HG03469 (cell line): ENCODE measurements around the gene GDF15.

Experiments used
- ATAC-seq: cut with Tn5 transposase; IDR thresholded peaks from one replicate; pipeline ENCODE4 v1.9.1; 2021; ENCODE audit warnings: mild to moderate bottlenecking, moderate library complexity, moderate number of reproducible peaks; ENCODE audit not compliant: unreplicated experiment

The GDF15 gene

DNA sequence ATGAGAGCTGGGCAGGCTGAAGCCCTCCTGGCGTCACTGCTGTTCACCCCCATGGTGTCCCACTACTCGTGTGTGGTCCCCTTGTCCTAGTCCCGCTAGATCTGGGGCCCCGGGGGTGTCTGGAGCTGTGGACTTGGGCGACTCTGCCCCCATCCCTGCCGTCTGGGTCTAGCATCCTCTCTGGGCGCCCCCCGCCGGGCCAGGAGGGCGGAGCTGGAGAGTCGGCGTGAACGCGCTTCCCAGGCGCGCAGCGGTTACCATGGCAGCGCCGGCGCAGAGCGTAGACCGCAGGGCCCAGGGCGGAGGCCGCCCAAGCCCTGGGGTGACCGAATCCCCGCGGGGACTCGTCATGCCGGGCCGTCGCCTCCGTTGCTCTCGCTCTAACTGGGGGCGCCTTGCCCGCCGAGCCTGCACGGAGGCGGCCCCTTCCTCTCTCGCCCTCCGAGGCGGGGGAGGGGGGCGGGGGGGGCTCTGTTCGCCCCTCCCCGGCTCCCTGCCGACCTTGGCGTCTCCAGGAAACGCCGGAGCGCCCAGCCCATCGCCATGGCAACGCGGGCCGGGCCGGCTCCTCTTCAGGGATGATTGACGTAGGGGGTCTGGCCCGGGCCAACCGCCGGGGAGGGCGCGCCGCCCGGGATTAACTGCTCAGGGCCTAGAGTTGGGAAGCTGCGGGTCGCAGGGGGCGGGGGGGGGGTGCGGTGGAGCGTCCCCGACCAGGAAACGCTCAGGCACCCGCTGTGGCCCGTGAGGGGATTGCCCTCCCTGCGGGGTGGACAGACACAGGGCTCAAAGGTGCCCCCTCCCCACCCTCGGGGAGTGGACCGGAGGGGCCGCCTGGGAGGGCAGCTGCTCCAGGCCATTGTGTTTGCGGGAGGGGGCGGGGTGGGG lies 43.1 kb downstream of the GDF15 start:
- peak; percentile 56 for ATAC-seq

DNA sequence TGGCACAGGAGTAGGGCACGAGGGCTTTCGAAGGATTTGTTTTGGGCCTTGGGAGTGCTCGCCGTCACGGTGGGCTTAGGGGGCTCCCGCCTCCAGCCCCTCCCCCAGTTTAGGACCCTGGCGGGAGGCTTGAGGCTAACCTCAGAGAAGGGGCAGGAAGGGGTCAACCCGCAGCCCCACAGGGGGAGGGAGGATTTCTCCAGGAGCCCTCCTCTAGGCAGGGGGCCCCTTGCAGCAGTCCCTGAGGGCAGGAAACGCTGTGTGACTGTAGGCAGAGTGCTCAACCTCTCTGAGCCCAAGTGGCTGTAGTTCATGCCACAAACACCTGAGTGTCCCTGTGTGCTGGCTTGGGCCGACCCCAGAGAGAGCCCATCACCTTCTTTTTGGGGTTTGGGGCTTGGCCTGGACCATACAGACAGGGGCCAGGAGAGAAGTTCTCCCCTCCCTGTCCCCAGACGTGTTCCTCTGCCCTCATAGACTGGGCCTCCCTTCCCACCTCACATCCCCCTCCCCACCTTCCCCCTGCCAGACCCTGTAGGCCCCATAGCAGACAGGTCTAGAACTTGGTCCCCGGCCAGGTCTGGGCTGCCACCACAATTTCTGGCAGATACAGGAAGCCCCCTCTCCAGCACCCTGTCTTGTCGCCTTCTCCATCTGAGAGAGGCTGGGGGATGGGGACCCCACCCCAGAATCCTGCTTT lies 43.9 kb downstream of the GDF15 start:
- ATAC-seq = no peak

DNA sequence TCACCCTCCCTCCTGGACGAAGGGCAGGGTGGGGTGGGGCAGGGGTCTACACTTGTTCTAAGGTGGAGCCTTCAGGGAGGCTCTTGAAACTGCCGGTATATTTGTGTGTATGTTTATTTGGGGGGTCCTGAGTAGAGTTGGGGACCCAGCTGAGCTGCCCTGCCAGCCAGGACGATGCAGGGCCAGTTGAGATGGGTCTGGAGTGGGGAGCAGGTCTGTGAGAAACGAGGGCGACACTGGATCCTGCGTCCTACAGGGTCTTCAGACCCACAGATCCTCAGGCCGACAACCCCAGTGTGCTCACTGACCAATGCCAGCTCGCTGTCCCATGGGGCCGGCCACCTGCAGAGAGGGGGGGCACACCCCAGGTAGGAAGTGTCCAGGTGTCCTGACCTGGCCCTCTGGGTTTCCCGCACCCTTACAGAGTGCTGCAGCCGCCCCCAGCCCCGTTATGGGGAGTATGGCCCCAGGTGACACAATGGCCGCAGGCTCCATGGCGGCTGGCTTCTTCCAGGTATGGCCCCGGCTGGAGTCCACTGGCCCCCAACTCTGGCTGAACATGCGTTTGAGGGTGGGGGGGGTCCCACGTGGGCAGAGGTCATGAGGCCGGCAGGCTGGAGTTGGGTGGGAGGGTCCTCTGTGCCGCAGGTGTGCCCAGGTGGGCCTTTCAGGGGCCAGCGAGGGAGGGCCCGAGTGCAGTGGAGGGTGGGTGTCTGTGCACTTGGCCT lies 44.6 kb downstream of the GDF15 start:
- ATAC-seq = no peak

DNA sequence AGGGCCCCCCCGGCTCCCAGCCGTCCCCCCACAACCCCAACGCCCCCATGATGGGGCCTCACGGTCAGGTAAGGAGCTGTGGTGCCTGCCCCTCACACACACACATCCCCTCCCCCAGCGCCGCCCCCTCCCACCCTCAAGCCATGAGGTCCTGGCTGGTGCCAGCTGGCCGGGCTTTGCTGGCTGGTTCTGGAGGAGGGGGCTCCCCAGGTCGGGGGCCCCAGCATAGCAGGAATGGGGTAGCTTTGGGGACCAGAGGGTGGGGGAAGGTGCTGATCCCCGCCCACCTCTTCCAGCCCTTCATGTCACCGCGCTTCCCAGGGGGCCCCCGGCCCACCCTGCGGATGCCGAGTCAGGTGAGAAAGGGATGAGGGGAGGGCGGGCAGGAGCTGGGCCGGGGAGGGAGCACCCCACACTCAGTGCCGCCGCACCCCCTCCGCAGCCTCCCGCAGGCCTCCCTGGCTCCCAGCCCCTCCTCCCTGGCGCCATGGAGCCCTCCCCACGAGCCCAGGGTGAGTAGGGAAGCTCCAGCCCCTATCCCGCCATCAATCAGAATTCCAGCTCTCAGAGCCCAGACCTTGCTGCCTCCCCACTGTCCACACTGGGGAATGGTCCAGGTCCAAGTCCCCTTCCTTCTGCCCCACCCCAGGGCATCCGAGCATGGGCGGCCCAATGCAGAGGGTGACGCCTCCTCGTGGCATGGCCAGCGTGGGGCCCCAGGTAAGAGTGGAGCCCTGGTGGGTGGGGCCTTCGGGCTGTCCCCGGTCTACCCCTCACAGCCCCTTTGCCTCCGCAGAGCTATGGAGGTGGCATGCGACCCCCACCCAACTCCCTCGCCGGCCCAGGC lies 45.6 kb downstream of the GDF15 start:
- no peak for ATAC-seq

DNA sequence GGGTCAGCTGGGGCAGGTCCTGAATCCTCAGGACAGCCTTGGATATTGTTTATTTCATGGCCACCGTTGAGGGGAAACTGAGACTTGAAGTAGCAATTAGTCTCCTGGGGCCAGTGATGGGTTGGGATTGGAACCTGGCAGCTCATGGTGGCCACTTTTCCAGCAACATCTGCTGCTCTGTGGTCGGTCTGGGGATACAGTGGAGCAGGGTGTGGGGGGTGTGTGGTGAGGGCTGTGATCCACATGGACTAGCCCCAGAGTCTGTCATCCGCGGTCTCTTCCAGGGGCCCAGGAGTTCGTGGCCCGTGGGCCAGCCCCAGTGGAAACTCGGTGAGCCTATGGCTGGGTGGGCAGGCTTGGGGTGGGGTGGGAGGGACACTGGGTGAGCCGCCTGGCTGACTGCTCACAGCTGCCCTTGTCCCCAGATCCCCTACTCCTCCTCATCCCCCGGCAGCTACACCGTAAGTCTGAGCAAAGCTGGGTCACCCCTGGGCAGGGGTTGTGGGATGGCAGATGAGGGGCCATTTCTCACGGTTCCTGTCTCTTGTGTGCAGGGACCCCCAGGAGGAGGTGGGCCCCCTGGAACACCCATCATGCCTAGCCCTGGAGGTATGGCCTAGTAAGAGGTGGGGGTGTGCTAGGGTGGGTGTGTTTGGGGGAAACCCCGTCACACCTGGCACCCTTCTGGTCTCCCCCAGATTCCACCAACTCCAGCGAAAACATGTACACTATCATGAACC lies 46.5 kb downstream of the GDF15 start:
- ATAC-seq = no peak

DNA sequence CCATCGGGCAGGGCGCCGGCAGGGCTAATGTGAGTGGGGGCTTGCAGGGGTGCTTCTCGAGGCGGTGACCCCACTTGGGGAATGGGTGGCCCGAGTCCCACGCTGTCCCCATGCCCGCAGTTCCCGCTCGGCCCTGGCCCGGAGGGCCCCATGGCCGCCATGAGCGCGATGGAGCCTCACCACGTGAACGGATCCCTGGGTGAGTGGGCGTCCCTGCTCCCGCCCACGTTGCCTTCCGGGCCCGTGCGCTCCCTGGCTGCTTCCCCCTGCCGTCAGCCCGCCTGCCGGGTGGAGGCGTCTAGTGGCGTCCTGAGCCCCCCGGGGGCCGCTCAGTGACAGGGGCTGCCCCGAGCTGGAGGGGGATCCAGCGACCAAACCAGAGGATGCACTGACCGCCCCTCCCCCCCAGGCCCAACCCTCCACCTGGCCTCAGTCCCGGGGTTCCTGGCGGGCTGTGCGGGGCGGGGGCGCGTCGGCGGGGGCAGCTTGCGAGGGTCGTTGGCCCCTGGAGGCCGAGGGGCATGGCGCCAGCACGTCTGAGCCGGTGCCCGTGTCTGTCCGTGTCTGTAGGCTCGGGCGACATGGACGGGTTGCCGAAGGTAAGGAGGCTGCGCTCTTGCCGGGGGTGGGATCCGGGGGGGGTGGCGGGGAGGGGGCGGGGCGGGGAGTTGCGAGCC lies 47.2 kb downstream of the GDF15 start:
- ATAC-seq = no peak

DNA sequence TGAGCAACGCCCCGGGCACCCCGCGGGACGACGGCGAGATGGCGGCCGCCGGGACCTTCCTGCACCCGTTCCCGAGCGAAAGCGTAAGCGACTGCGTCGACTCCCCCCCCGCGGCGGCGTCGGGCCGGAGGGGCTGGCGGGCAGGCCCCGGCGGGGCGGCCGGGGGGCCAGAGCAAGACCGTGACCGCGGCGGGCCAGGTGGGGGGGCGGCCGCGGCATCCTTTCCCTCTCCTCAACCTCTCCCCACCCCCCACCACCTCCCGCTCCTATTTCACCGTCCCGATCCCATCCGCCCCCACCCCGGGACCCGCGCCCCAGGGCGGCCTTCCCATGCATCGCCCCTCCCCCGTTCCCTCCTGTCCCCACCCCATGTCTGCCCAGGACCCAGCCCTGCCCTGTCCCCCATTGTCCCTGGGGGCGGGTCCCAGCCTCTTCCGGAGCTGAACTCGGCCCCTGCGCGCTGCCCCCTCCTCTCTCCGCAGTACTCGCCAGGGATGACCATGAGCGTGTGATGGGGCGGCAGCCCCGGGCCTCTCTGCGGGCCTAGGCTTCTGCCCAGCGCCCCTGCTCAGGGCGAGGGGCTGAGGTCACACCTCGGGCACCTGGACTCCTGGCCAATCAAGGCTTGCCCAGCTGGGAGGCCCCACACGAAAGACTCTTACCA lies 47.9 kb downstream of the GDF15 start:
- ATAC-seq = no peak

DNA sequence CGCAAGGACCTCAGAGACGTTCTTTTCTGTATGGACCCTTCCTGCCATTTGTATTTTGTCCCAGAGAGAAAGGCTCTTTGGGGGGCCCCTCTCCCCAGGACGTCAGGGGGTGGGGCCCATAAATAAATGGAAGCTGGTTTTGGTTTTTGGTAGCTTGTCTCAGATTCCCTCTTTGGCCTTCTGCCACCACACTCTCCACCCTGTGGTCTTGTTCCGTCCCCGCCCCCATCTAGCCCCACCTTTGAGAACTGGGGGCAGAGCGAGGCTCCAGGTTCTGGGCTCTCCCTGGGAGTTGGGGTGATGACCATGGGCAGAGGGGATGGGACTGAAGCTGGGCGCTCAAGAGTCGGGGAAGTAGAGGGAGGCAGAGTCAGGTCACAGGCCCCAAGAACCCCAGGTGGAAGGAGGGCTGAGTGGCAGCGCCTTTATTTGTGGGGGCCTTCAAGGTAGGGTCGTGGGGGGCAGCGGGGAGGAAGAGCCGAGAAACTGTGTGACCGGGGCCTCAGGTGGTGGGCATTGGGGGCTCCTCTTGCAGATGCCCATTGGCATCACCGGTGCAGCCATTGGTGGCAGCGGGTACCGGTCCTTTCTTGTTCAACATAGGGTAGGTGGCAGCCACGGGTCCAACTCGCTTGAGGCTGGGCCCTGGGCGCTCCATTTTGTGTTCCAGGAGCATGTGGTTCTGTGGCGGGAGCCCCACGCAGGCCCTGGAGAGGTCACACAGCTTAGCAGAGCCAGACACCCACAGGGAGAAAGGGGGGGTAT lies 48.6 kb downstream of the GDF15 start:
- no peak for ATAC-seq

DNA sequence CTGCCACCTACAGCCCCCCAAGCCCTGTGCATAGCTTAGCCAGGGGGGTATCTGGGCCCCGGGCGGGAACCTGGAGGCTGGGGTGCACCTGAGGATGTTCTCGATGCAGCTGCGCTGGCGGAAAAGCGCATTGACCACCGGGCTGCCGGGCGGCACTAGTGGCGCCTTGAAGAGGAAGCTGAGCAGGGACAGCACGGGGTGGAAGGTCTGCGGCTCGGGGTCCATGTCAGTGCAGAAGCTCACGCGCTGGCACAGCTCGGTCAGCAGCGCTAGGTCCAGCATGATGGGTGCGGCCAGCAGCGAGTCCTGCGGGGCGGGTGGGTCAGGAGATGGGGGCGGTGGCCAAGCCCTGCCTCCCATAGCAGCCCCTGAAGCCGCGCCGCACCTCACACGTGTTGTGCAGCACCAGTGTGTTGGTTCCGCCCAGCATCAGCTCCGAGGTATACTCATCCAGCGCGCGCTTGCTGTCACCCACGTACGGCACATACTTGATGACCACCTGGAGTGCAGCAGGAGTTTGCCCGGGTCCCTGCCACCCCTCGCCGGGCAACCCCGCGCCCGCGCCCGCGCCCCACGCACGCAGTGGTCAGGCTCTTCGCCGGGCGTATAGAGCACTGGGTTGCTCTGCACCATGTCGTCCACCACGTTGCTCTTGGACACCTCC lies 49.4 kb downstream of the GDF15 start:
- ATAC-seq = no peak

DNA sequence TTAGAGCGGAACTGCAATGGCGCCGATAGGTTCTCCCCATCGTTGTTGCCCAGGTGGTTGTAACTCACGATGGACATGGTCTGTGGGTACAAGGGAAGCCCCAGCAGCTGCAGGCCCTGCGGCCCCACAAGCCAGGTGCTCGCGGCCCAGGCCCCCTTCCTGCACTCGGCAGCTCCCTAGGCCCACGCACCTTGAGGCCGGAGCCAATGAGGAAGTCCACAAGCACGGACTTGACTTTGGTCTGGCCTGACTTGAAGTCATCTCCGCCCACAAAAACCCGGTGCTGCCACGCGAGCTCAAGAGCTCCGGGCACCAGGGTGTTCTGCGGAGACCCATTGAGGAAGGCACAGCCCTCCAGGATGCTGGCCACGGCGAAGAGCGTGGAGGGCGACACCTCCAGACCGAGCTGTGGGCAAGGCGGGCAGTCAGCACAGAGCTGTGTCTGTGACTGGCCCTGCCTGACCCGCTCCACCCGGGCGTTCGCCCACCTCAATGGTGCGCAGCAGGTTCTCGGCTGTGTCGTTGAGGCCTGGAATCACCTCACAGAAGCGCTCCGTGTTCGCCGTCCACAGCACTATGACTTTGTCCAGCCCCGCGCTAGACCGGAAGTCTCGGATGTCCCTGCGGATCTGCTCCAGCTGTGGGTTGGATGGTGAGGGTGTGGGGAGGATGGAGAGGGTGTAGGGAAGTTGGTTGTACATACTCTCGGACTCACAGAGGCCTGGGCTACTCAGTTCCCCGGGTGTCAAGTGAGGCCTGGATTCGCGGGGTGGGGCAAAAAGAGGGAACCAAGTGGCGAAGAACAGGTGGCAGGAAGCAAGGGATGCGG lies 50.1 kb downstream of the GDF15 start:
- ATAC-seq = no peak

DNA sequence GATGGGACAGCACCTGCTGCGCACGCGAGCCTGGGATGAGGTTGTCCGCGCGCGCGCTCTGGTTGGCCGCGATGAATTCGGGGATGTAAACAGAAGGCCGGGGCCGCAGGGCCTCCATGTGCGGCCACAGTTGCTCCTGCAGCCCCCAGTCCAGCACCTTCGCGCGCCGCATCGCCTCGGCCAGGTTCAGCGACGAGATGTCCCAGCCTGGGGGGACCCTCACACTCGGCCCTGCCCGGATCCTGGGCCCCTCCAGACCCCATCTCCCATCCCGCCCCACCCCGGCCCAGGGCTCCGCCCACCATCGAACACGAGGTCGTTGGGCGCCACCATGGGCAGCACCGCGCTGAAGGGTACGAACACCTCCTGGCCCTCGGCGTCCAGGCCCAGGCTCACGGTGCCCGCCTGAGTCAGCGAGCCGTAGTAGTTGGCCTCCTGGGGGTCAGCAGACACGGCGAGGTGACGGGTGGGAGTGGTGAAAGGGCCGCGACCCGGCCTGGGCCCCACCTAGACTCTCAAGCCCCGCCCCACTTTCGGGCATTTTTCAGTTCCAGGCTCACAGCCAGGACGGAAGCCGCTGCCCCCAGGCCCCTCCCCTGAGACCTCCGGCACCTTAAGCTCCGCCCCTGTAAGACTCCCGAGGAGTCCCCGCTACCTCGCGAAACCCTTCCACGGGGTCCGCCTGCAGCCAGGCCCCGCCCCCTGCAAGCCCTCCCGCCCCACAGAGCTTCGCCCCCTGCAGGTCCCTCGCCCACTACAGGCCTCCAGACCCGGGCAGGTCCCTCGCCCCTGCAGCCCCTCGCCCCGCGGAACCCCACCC lies 50.9 kb downstream of the GDF15 start:
- ATAC-seq = no peak

DNA sequence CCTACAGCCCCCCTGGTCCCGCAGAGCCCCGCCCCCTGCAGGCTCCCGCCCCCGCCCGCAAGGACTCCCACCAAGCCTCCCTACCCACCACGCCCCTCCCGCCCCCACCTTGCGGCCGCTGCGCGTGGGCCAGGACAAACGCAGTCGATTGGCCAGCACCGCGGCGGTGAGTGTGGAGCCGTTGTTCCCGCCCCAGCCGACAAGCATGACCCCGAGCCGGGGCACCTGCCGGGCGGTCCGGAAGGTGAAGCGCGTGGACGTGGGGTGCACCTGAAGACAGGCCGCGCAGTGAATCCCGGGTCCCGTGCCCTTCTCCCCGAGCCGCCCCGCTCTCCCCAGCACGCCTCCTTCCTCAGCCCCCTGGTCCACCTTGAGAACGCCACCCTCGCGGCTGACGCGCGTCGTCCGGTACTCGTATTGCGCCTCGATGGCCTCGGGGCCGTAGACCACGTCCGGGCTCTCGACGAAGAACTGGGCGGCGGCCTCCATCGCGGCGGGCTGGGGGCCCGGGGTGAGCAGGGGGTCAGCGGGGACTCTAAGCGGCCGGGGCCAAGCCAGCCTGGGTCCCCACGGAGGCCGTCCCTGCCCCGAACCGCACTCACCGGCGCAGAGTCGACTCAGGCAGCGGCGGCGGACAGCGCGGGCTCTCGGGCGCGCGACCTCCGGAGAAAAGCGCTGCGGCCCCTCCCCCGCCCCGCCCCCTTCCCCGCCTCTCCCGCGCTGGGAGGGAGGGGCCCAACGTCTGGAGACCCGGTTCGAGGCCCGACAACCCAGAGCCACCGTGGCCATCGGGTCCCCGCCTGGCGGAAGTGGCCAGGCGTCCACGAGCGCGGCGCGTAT lies 51.8 kb downstream of the GDF15 start, which contains the start of gene ISYNA1:
Gene ISYNA1 (minus strand): TSS at position 643 of the 840 bp plus-strand sequence. CDS start 154 bp downstream, at position 489.
- ATAC-seq = no peak

DNA sequence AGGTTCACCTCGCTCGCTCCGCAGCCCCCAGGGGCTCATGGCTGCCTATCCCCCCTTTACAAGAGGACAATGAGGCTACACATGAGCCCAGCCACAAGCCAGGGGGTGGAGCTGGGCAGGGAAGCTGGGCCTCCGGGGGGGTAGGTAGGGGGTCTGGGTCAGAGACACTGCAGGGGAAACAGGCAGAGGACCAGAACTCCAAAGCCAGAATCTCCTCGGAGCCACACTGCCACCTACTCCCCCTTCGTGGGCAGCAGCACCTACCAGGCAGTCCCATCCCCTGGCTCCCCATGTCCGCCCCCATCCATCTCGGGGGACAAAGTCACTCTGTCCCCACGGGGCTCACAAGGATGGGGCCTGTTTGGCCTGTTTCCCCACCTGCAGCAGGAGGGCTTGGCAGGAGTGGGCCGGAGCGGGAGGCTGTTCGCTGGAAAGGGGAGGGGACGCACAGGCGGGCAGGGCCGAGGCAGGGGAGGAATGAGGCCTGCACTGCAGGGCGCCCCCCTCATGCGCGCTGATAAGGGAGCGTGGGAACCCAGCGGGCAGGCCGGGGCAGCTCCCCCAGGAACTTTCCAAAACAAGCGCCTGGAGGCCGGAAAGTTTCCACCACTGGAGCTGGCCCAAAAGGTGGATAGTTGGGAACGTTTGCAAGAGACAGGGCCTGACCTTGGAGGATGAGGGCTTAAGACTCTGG lies 52.5 kb downstream of the GDF15 start:
- ATAC-seq = no peak
